Gastroesophageal sphincter (tissue), 3 donors: ENCODE data around the gene TCHH.

Experiments
- POLR2AphosphoS5 ChIP-seq: sonication (generic); formaldehyde crosslinking; IDR thresholded peaks from one replicate; pipeline ENCODE4 v1.6.1; 2017; ENCODE audit warnings: antibody characterized with exemption
- TF ChIP-seq, protein P1 (sequence below), 4 experiments: fragments of 200-600 bp in 2 of 4; fragments of 450-650 bp in 2 of 4; sonication (generic) in 1 of 4; IDR thresholded peaks; one replicate each; pipeline ENCODE4 v1.5.1; 2017 to 2019; ENCODE audit warnings: antibody characterized with exemption in 4 of 4, mild to moderate bottlenecking in 2 of 4, moderate library complexity in 2 of 4

DNA sequence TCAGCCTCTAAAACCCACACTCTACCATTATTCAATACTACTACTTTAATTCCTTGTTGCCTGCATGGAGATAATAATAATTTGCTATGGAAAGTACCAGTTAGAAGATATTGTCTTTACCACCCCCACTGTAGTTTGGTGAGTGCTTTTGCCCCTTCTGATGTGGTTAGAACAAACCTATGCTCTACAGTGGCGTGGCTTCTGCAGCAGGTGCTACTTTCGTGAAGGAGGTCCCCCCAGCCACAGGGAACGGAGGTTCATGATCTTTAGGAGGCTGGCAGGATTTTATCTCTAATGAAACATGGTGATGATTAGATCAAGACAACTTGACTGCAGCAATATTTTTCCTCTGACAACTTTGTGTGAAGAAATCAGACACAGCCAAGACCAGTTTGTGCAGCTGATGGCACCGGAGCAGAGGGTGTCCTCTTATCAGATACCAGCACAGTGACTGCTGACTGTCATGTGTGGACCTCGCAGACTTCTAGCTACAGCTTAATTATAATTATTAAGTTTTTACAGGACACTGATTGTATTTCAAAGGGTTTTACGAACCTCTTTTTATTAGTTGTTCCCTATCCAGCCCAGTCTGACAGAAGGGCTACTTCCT, 10.7 kb upstream of the TCHH start:
- TF ChIP-seq, protein P1, sequence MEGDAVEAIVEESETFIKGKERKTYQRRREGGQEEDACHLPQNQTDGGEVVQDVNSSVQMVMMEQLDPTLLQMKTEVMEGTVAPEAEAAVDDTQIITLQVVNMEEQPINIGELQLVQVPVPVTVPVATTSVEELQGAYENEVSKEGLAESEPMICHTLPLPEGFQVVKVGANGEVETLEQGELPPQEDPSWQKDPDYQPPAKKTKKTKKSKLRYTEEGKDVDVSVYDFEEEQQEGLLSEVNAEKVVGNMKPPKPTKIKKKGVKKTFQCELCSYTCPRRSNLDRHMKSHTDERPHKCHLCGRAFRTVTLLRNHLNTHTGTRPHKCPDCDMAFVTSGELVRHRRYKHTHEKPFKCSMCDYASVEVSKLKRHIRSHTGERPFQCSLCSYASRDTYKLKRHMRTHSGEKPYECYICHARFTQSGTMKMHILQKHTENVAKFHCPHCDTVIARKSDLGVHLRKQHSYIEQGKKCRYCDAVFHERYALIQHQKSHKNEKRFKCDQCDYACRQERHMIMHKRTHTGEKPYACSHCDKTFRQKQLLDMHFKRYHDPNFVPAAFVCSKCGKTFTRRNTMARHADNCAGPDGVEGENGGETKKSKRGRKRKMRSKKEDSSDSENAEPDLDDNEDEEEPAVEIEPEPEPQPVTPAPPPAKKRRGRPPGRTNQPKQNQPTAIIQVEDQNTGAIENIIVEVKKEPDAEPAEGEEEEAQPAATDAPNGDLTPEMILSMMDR (IDR thresholded peaks at IDR 0.05): no peak
- no peak for TF ChIP-seq POLR2AphosphoS5
